ENCODE data around the gene RGS4.

- no peak for TF ChIP-seq CTCF (IDR thresholded peaks at IDR 0.05; ENCODE audit: borderline replicate concordance, extremely low read depth, low read length, poor library complexity, severe bottlenecking)
- no peak for TF ChIP-seq EZH2 (IDR thresholded peaks at IDR 0.05; ENCODE audit: borderline replicate concordance, low read depth, low read length, severe bottlenecking)
Measured at GRCh38 chr1:163093169-163093568, 24.0 kb downstream of the RGS4 start.
